H1 (cell line): ENCODE data around the gene ITPKC. TPM values are rescaled to one million over a fixed set of nuclear protein-coding genes. Genes with fewer than 3 reads are reported as not detected.

ENCODE experiments used
- CTCF ChIA-PET: fragments of 300-600 bp; sonication (Branson Sonifier 250); formaldehyde crosslinking; loops from one replicate; lab custom pipeline; 2021; ENCODE audit not compliant: partially characterized antibody; lab: Charles Lee
- POLR2A ChIA-PET: fragments of 300-600 bp; sonication (Branson Sonifier 250); formaldehyde crosslinking; loops from one replicate; lab custom pipeline; 2021; ENCODE audit warnings: inconsistent platforms; ENCODE audit not compliant: partially characterized antibody; lab: Charles Lee
- DNase-seq, 2 experiments: peaks; one replicate each; pipeline versions ENCODE4 v3.0.0 to v3.0.0-alpha.2; 2010 to 2022; ENCODE audit warnings: low spot score in 2 of 2, low read depth in 1 of 2, mixed read lengths in 1 of 2
- FAIRE-seq: peaks from 2 replicates; lab custom pipeline; 2011; peaks lifted over from hg19 to GRCh38; lab: Jason Lieb, UNC
- H2AFZ ChIP-seq: 2 replicates; pipeline ENCODE4 v1.8.1; 2012; ENCODE audit warnings: low read length, inconsistent platforms
- H2AK5ac ChIP-seq: 2 replicates; pipeline ENCODE4 v1.6.1; 2013; ENCODE audit warnings: low read depth, low read length
- H2BK120ac ChIP-seq: replicated peaks from 2 replicates; pipeline ENCODE3; 2013; ENCODE audit warnings: low read depth, low read length, inconsistent platforms
- H2BK12ac ChIP-seq: 2 replicates; pipeline ENCODE4 v1.6.1; 2013; ENCODE audit warnings: low read depth, low read length
- H2BK15ac ChIP-seq: 2 replicates; pipeline ENCODE4 v1.6.1; 2013; ENCODE audit warnings: low read length
- H2BK20ac ChIP-seq: 2 replicates; pipeline ENCODE4 v1.6.1; 2013; ENCODE audit warnings: low read length
- H2BK5ac ChIP-seq: 2 replicates; pipeline ENCODE4 v1.6.1; 2013; ENCODE audit warnings: low read depth, low read length
- H3K14ac ChIP-seq: 2 replicates; pipeline ENCODE4 v1.6.1; 2013; ENCODE audit warnings: inconsistent platforms; ENCODE audit not compliant: insufficient read length
- H3K18ac ChIP-seq: 2 replicates; pipeline ENCODE4 v1.6.1; 2013; ENCODE audit warnings: low read length; ENCODE audit errors: extremely low read depth
- H3K23ac ChIP-seq: 2 replicates; pipeline ENCODE4 v1.6.1; 2013; ENCODE audit warnings: inconsistent platforms; ENCODE audit not compliant: insufficient read length
- H3K23me2 ChIP-seq: 2 replicates; pipeline ENCODE4 v1.6.1; 2013; ENCODE audit warnings: low read depth, low read length
- H3K27ac ChIP-seq: 2 replicates; pipeline ENCODE4 v1.6.1; 2011; ENCODE audit warnings: low read depth, low read length, inconsistent platforms
- H3K27me3 ChIP-seq, 4 experiments: replicated peaks in 1 of 4; 1 replicate in 1 of 4; 2 replicates in 3 of 4; pipeline versions ENCODE4 v1.6.1 to v1.8.1; 2011 to 2013; ENCODE audit warnings: low read length in 3 of 4, mild to moderate bottlenecking in 3 of 4, inconsistent platforms in 2 of 4, mixed read lengths in 2 of 4, moderate library complexity in 1 of 4; ENCODE audit not compliant: control insufficient read depth in 3 of 4, insufficient read depth in 3 of 4; ENCODE audit errors: extremely low read depth in 1 of 4
- H3K36me3 ChIP-seq, 4 experiments: 2 replicates each; pipeline versions ENCODE4 v1.6.1 to v1.8.1; 2011 to 2013; ENCODE audit warnings: mild to moderate bottlenecking in 4 of 4, low read length in 3 of 4, moderate library complexity in 2 of 4, control low read depth in 1 of 4, inconsistent platforms in 1 of 4; ENCODE audit not compliant: insufficient read depth in 4 of 4, control insufficient read depth in 2 of 4
- H3K4ac ChIP-seq: replicated peaks from 2 replicates; pipeline ENCODE3; 2013; ENCODE audit warnings: low read length, low read depth, mixed read lengths, inconsistent platforms; ENCODE audit not compliant: insufficient read length
- H3K4me1 ChIP-seq, 4 experiments: replicated peaks in 1 of 4; 1 replicate in 1 of 4; 2 replicates in 3 of 4; pipeline versions ENCODE4 v1.6.1 to v1.8.1; 2011 to 2013; ENCODE audit warnings: low read length in 3 of 4, inconsistent platforms in 2 of 4, mixed read lengths in 1 of 4; ENCODE audit not compliant: insufficient read depth in 4 of 4, control insufficient read depth in 3 of 4
- H3K4me2 ChIP-seq, 2 experiments: 2 replicates each; pipeline versions ENCODE4 v1.6.1 to v1.8.1; 2011 to 2013; ENCODE audit warnings: low read depth in 2 of 2, low read length in 2 of 2, control low read depth in 1 of 2, inconsistent platforms in 1 of 2, mild to moderate bottlenecking in 1 of 2; ENCODE audit not compliant: insufficient read depth in 1 of 2
- H3K4me3 ChIP-seq, 4 experiments: fragments of 200-600, 300-600 bp in 1 of 4; sonication (generic), shearing (Covaris generic), sonication (Bioruptor Twin) in 1 of 4; 2 replicates each; pipeline versions ENCODE4 v1.5.1 to v1.8.1; 2011 to 2016; ENCODE audit warnings: low read length in 4 of 4, low read depth in 3 of 4, control low read depth in 2 of 4, inconsistent platforms in 2 of 4, mild to moderate bottlenecking in 2 of 4, mixed read lengths in 1 of 4, moderate library complexity in 1 of 4; ENCODE audit not compliant: insufficient read depth in 2 of 4; ENCODE audit errors: extremely low read depth in 1 of 4
- H3K56ac ChIP-seq: replicated peaks from 2 replicates; pipeline ENCODE3; 2013; ENCODE audit warnings: low read depth, mild to moderate bottlenecking, mixed read lengths, low read length, inconsistent platforms; ENCODE audit not compliant: insufficient read length
- H3K79me1 ChIP-seq: 2 replicates; pipeline ENCODE4 v1.6.1; 2013; ENCODE audit warnings: low read depth, low read length, control low read depth
- H3K79me2 ChIP-seq, 2 experiments: 2 replicates each; pipeline versions ENCODE4 v1.6.1 to v1.8.1; 2012 to 2013; ENCODE audit warnings: low read length in 2 of 2, mild to moderate bottlenecking in 2 of 2, inconsistent platforms in 1 of 2; ENCODE audit not compliant: insufficient read depth in 2 of 2, control insufficient read depth in 1 of 2
- H3K9ac ChIP-seq, 4 experiments: replicated peaks in 1 of 4; 1 replicate in 1 of 4; 2 replicates in 3 of 4; pipeline versions ENCODE4 v1.6.1 to v1.8.1; 2011 to 2013; ENCODE audit warnings: low read depth in 3 of 4, low read length in 3 of 4, control low read depth in 2 of 4, mild to moderate bottlenecking in 2 of 4, moderate library complexity in 2 of 4, inconsistent platforms in 1 of 4; ENCODE audit errors: extremely low read depth in 1 of 4
- H3K9me3 ChIP-seq, 2 experiments: 2 replicates each; pipeline versions ENCODE4 v1.6.1 to v1.8.1; 2012 to 2013; ENCODE audit warnings: mild to moderate bottlenecking in 2 of 2, moderate library complexity in 2 of 2, control low read depth in 1 of 2, inconsistent platforms in 1 of 2, low read depth in 1 of 2, low read length in 1 of 2, mixed read lengths in 1 of 2; ENCODE audit not compliant: insufficient read depth in 2 of 2
- H4K20me1 ChIP-seq, 2 experiments: replicated peaks in 1 of 2; 2 replicates each; pipeline versions ENCODE3 to v1.8.1; 2011 to 2013; ENCODE audit warnings: inconsistent platforms in 2 of 2, low read length in 2 of 2, mild to moderate bottlenecking in 1 of 2; ENCODE audit not compliant: insufficient read depth in 2 of 2, control insufficient read depth in 1 of 2
- H4K5ac ChIP-seq: 2 replicates; pipeline ENCODE4 v1.6.1; 2013; ENCODE audit warnings: low read length, low read depth, mixed read lengths, inconsistent platforms; ENCODE audit not compliant: insufficient read length
- H4K8ac ChIP-seq: 2 replicates; pipeline ENCODE4 v1.8.0; 2013; ENCODE audit warnings: mild to moderate bottlenecking, moderate library complexity, low read length, inconsistent platforms; ENCODE audit not compliant: insufficient read depth; ENCODE audit errors: extremely low read depth
- H4K91ac ChIP-seq: replicated peaks from 2 replicates; pipeline ENCODE3; 2013; ENCODE audit warnings: low read length, mixed read lengths, inconsistent platforms; ENCODE audit not compliant: insufficient read length
- CBX5 ChIP-seq: fragments of 300-800, 300-1000 bp; sonication (generic); IDR thresholded peaks from 2 replicates; pipeline ENCODE4 v1.7.1; 2016; ENCODE audit warnings: antibody characterized with exemption, low read length, low read depth
- CHD1 ChIP-seq: IDR thresholded peaks from 2 replicates; pipeline ENCODE4 v1.6.1; 2012; ENCODE audit warnings: low read depth, low read length, improper control_type of control experiment
- SAP30 ChIP-seq: fragments of 300-600 bp; sonication (generic); IDR thresholded peaks from 2 replicates; pipeline ENCODE4 v1.7.1; 2012; ENCODE audit warnings: low read length, moderate library complexity, mild to moderate bottlenecking, inconsistent platforms; ENCODE audit not compliant: insufficient read depth, insufficient replicate concordance
- SP1 ChIP-seq: IDR thresholded peaks from 2 replicates; pipeline ENCODE4 v1.6.1; 2011; ENCODE audit warnings: low read depth, low read length
- SP4 ChIP-seq: IDR thresholded peaks from 2 replicates; pipeline ENCODE4 v1.6.1; 2012; ENCODE audit warnings: low read length, inconsistent platforms
- SRF ChIP-seq: IDR thresholded peaks from 2 replicates; pipeline ENCODE4 v1.6.1; 2011; ENCODE audit warnings: mild to moderate bottlenecking, low read depth, low read length, moderate library complexity
- WGBS, 2 experiments: shearing (Covaris generic) in 1 of 2; methylation state at CpG; one replicate each; pipeline versions ENCODE4 v1.1.6 to v1.1.7; 2013 to 2015; ENCODE audit warnings: low lambda C conversion rate in 2 of 2, mixed read lengths in 2 of 2, inconsistent platforms in 1 of 2, low coverage in 1 of 2, missing lambda C conversion rate in 1 of 2; ENCODE audit not compliant: insufficient replicate concordance in 2 of 2, insufficient coverage in 1 of 2, insufficient read length in 1 of 2; ENCODE audit errors: extremely low coverage in 1 of 2, missing lambda C conversion rate in 1 of 2; 5-methylcytosine and 5-hydroxymethylcytosine counted together
- polyA plus RNA-seq, 7 experiments: library from polyadenylated mRNA; depleted of rRNA in 3 of 7; stranded (reverse) in 5 of 7; unstranded in 2 of 7; fragments of >200 nt in 5 of 7; fragments of 200-250 nt in 2 of 7; gene quantifications; 1 replicate in 5 of 7; 2 replicates in 1 of 7; 4 replicates in 1 of 7; pipeline versions ENCODE4 v1.2.1 to v1.2.3, GENCODE V29; 2011 to 2013; ENCODE audit warnings: missing spikeins in 2 of 7, mixed read lengths in 2 of 7
- total RNA-seq: library from RNA; stranded (reverse); fragmentation: NEBNext Ultra II Directional; extraction: Animal tissue kit (Norgen Biotek cat#: 25700); gene quantifications from 2 replicates; pipeline ENCODE4 v1.2.1, GENCODE V29; 2021
- TF ChIP-seq, protein P1 (sequence below): IDR thresholded peaks from 2 replicates; pipeline ENCODE4 v1.6.1; 2011; ENCODE audit warnings: low read depth, mild to moderate bottlenecking, low read length; ENCODE audit not compliant: insufficient read depth
- TF ChIP-seq, protein P2 (sequence below): IDR thresholded peaks from 2 replicates; pipeline ENCODE4 v1.6.1; 2012; ENCODE audit warnings: inconsistent platforms

ITPKC gene
- total and polyA plus RNA-seq, 2 of the 8 experiments (the other 6 are each of a cell fraction or from before 2014, with no cell fraction given), result 5.2 to 8.9 TPM

DNA sequence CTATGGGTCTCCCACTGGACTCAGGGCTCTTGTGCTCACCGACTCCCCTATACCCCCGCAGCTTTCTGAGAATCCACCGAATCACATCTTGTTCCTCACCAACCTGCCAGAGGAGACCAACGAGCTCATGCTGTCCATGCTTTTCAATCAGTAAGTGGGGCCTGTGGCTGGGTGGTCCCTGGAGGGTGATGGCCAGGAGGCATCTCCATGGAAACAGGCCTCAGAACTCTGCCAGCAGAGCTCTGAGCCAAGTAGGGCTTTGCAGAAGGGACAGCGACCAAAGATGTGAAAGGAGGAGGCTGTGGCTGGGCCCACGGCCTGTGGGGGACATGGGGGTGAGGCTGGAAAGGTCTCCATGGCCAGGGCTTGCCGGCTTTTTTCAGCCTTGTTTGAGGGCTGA is 46.6 kb downstream of the ITPKC start:
- Histone ChIP-seq H2BK15ac (no peak overlapping the region), H2BK12ac (no peak overlapping the region), H3K27ac (no peak overlapping the region), H3K23me2 (no peaks in the 10 kb centered on the region; the same call in 1 of the 2 replicates), H3K4ac (no peak overlapping the region), H3K23ac (no peak overlapping the region), H4K91ac (no peak overlapping the region), H3K4me2 (no peak overlapping the region), H4K5ac (no peak overlapping the region), H2BK120ac (no peak overlapping the region), H3K27me3 (no peaks in the 10 kb centered on the region), H3K4me3 (no peak overlapping the region), H2BK20ac (no peak overlapping the region), H3K79me2 (peaks cover 0 to 4% of the 10 kb centered on the region in 2 experiments; a peak in 2 of 4 replicates), H4K20me1 (peaks cover 14 to 24% of the 10 kb centered on the region in 2 experiments), H3K56ac (no peak overlapping the region), H3K4me1 (no peaks in the 10 kb centered on the region), H3K14ac (no peak overlapping the region), H2BK5ac (no peak overlapping the region), H3K9me3 (no peaks in the 10 kb centered on the region), H3K9ac (no peak overlapping the region), H4K8ac (no peak overlapping the region), H3K79me1 (peaks cover 2% of the 10 kb centered on the region; the same call in 1 of the 2 replicates), H2AK5ac (no peak overlapping the region), H3K18ac (no peak overlapping the region), H2AFZ (no peak overlapping the region), H3K36me3 (peaks cover 53 to 82% (median 66%) of the 10 kb centered on the region in 4 experiments)
- CTCF ChIA-PET, result interaction anchor here (0.7 to 1.4 kb wide), 4 partner anchors 10 to 42 kb away, joined by 3 to 6 read pairs (median 4); no protein-coding TSS in a partner anchor
- FAIRE-seq (no peak), DNase-seq (no peak)
- WGBS, 2 experiments, result 91% methylated on average over 7 of the region's 7 CpGs; no CpG with 5 or more reads in 1 of the 2 experiments
- no peak for TF ChIP-seq SP4
- TF ChIP-seq CHD1, result no peak
- TF ChIP-seq SAP30, result no peak
- no peak for TF ChIP-seq SRF
- TF ChIP-seq, protein P1, sequence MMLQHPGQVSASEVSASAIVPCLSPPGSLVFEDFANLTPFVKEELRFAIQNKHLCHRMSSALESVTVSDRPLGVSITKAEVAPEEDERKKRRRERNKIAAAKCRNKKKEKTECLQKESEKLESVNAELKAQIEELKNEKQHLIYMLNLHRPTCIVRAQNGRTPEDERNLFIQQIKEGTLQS, result no peak
- TF ChIP-seq SP1, result no peak
- no peak for TF ChIP-seq CBX5
- TF ChIP-seq, protein P2, sequence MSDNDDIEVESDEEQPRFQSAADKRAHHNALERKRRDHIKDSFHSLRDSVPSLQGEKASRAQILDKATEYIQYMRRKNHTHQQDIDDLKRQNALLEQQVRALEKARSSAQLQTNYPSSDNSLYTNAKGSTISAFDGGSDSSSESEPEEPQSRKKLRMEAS, result no peak
- POLR2A ChIA-PET, result interaction anchor here (0.7 to 17.9 kb wide), 8 partner anchors 8 to 40 kb away, joined by 3 to 399 read pairs (median 4); partner anchors contain the start of genes ACTMAP, RAB4B and SNRPA
